CD14-positive monocyte (primary cell): ENCODE data around the gene TAF10. TPM values are rescaled to one million over a fixed set of nuclear protein-coding genes. Genes with fewer than 3 reads are reported as not detected.

Experiments
- DNase-seq, 3 donors: peaks; one replicate each; pipeline ENCODE4 v3.0.0-alpha.2; 2011 to 2022
- H2AFZ ChIP-seq: 2 replicates; pipeline ENCODE4 v1.6.0; 2012; ENCODE audit warnings: mild to moderate bottlenecking, low read depth, low read length, inconsistent platforms; ENCODE audit not compliant: insufficient read depth, poor library complexity, severe bottlenecking
- H3K27ac ChIP-seq, 2 donors: 1 replicate in 1 of 2; 2 replicates in 1 of 2; pipeline ENCODE4 v1.5.1; 2012 to 2013; ENCODE audit warnings: low read length in 2 of 2, control low read depth in 1 of 2, inconsistent platforms in 1 of 2, low read depth in 1 of 2, mild to moderate bottlenecking in 1 of 2
- H3K27me3 ChIP-seq, 2 donors: one replicate each; pipeline versions ENCODE4 v1.6.0 to v1.6.1; 2011 to 2013; ENCODE audit warnings: low read length in 2 of 2; ENCODE audit not compliant: control insufficient read depth in 2 of 2, insufficient read depth in 2 of 2
- H3K36me3 ChIP-seq, 2 donors: replicated peaks in 1 of 2; 1 replicate in 1 of 2; 2 replicates in 1 of 2; pipeline versions ENCODE4 v1.5.1 to v1.6.1; 2012 to 2013; ENCODE audit warnings: low read length in 2 of 2, control low read depth in 1 of 2, inconsistent platforms in 1 of 2, mild to moderate bottlenecking in 1 of 2; ENCODE audit not compliant: insufficient read depth in 2 of 2, control insufficient read depth in 1 of 2
- H3K4me1 ChIP-seq, 2 donors: 1 replicate in 1 of 2; 2 replicates in 1 of 2; pipeline versions ENCODE4 v1.5.1 to v1.6.1; 2012 to 2013; ENCODE audit warnings: low read length in 2 of 2, control low read depth in 1 of 2, inconsistent platforms in 1 of 2, mild to moderate bottlenecking in 1 of 2, moderate library complexity in 1 of 2; ENCODE audit not compliant: insufficient read depth in 2 of 2, control insufficient read depth in 1 of 2
- H3K4me2 ChIP-seq: replicated peaks from 2 replicates; pipeline ENCODE3; 2012; ENCODE audit warnings: low read length, moderate library complexity, mild to moderate bottlenecking; ENCODE audit not compliant: poor library complexity, severe bottlenecking; ENCODE audit errors: extremely low read depth
- H3K4me3 ChIP-seq, 3 experiments: fragments of 200-600 bp in 1 of 3; sonication (generic) in 1 of 3; replicated peaks in 1 of 3; 1 replicate in 2 of 3; 2 replicates in 1 of 3; pipeline ENCODE4 v1.5.1; 2011 to 2013; ENCODE audit warnings: low read length in 3 of 3, mild to moderate bottlenecking in 3 of 3, control low read depth in 2 of 3, low read depth in 2 of 3, inconsistent platforms in 1 of 3, moderate library complexity in 1 of 3
- H3K79me2 ChIP-seq: 2 replicates; pipeline ENCODE4 v1.6.0; 2012; ENCODE audit warnings: mild to moderate bottlenecking, control low read depth, inconsistent platforms, low read length, moderate library complexity; ENCODE audit not compliant: insufficient read depth
- H3K9ac ChIP-seq: 2 replicates; pipeline ENCODE4 v1.6.0; 2017; ENCODE audit warnings: low read length, mild to moderate bottlenecking; ENCODE audit not compliant: insufficient read depth, poor library complexity, severe bottlenecking
- H3K9me3 ChIP-seq, 2 donors: replicated peaks in 1 of 2; 1 replicate in 1 of 2; 2 replicates in 1 of 2; pipeline versions ENCODE4 v1.5.1 to v1.6.1; 2012 to 2013; ENCODE audit warnings: low read length in 2 of 2, control low read depth in 1 of 2; ENCODE audit not compliant: control insufficient read depth in 1 of 2, insufficient read depth in 1 of 2
- H4K20me1 ChIP-seq: 2 replicates; pipeline ENCODE4 v1.6.0; 2012; ENCODE audit warnings: mild to moderate bottlenecking, low read length, control low read depth, moderate library complexity; ENCODE audit not compliant: insufficient read depth
- H3K27ac Mint-ChIP-seq, 7 donors: one replicate each; pipeline ENCODE4 v1.8.0; 2020; ENCODE audit warnings: mild to moderate bottlenecking in 7 of 7, mixed read lengths in 7 of 7, moderate library complexity in 6 of 7, inconsistent platforms in 2 of 7
- H3K27me3 Mint-ChIP-seq, 3 donors: one replicate each; pipeline ENCODE4 v1.8.0; 2021 to 2022; ENCODE audit warnings: low read depth in 3 of 3, mild to moderate bottlenecking in 3 of 3, mixed read lengths in 3 of 3, moderate library complexity in 3 of 3, inconsistent platforms in 1 of 3
- H3K36me3 Mint-ChIP-seq, 2 donors: one replicate each; pipeline ENCODE4 v1.8.0; 2020; ENCODE audit warnings: mixed read lengths in 2 of 2, inconsistent platforms in 1 of 2, mild to moderate bottlenecking in 1 of 2
- H3K4me1 Mint-ChIP-seq: one replicate; pipeline ENCODE4 v1.8.0; 2020; ENCODE audit warnings: mild to moderate bottlenecking, mixed read lengths
- H3K4me3 Mint-ChIP-seq, 2 donors: one replicate each; pipeline ENCODE4 v1.8.0; 2020; ENCODE audit warnings: mild to moderate bottlenecking in 2 of 2, mixed read lengths in 2 of 2, moderate library complexity in 1 of 2
- H3K9me3 Mint-ChIP-seq, 7 donors: one replicate each; pipeline ENCODE4 v1.8.0; 2020 to 2022; ENCODE audit warnings: mixed read lengths in 7 of 7, mild to moderate bottlenecking in 6 of 7, moderate library complexity in 6 of 7, inconsistent platforms in 2 of 7
- WGBS: methylation state at CpG from one replicate; pipeline ENCODE4 v1.1.5; 2013; ENCODE audit warnings: missing lambda C conversion rate; ENCODE audit not compliant: insufficient coverage; 5-methylcytosine and 5-hydroxymethylcytosine counted together
- intact Hi-C, 2 donors: fragments of 100-400 bp; cut with micrococcal nuclease; formaldehyde crosslinking; loops; one replicate each; pipeline versions ENCODE4 v1.15.0 to v1.15.1; 2023
- polyA plus RNA-seq, 3 donors: library from polyadenylated mRNA; depleted of rRNA in 1 of 3; unstranded in 2 of 3; stranded (reverse) in 1 of 3; fragments of 300-500 nt in 2 of 3; fragments of >200 nt in 1 of 3; fragmentation: Illumina TruSeq in 2 of 3; gene quantifications; 1 replicate in 2 of 3; 2 replicates in 1 of 3; pipeline ENCODE4 v1.2.3, GENCODE V29; 2012 to 2021
- TF ChIP-seq, protein P1 (sequence below): fragments of 200-600 bp; IDR thresholded peaks from one replicate; pipeline ENCODE4 v1.8.0; 2022; ENCODE audit warnings: antibody characterized with exemption, mild to moderate bottlenecking

TAF10 gene
- polyA plus RNA-seq, 3 donors = 137 to 233 (median 232) TPM

DNA sequence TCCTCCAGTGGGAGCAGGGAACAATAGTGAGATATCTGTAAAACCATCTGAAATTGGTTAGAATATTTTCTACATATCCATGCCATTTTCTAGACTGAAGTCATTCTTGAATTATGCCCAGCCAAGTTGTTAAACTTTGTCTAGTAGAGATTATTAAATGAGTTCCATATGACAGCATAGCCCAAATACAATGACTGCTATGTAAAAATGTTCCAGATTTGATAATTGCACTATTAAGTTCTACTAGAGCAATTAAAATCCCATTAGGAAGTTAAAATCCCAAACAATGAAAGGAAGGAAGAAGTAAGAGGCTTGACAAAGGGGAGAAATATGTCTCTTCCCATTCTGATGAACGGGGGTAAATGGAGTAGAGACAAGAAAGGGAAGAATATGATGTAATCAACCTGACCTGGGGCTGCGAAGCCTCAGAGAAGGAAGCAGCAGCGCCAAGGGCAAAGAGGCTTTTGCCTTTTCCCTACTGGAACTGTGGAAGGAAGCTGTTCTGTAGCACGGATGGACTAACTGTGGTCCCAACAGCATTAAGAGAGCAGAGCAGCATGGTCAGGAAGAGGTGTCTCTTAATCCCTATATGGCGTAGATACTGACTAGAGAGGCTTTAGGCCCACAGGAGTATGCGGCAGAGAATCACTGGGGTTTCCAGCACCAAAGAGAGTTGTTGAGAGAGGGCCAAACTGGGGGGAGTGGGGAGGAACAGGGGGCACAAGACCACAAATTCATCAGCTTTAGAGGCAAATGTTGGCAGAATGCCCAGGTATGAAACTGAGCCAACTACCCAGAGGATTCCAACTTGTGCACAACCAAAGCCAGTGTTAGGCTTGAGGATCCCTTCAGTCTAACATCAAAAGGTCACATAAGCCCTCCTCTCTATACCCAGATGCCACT lies 35.3 kb downstream of the TAF10 start:
- Histone ChIP-seq H3K9ac (no peak overlapping the region), H3K27ac (no peak overlapping the region), H3K9me3 (no peaks in the 10 kb centered on the region), H3K4me2 (no peak overlapping the region), H3K4me1 (peaks cover 2 to 5% of the 10 kb centered on the region in 2 donors), H3K36me3 (peaks cover 0 to 8% of the 10 kb centered on the region in 2 donors), H3K27me3 (no peaks in the 10 kb centered on the region), H3K4me3 (no peak overlapping the region), H3K79me2 (no peaks in the 10 kb centered on the region), H2AFZ (no peak overlapping the region), H4K20me1 (no peaks in the 10 kb centered on the region)
- Mint-ChIP-seq H3K4me1 (peaks cover 8% of the 10 kb centered on the region), H3K27ac (no peak overlapping the region), H3K9me3 (peaks cover 0 to 5% (median 1%) of the 10 kb centered on the region in 7 donors), H3K4me3 (no peak overlapping the region), H3K36me3 (peaks cover 21 to 39% of the 10 kb centered on the region in 2 donors), H3K27me3 (peaks cover 0 to 5% (median 5%) of the 10 kb centered on the region in 3 donors)
- DNase-seq = no peak
- intact Hi-C loops = no loop called here
- TF ChIP-seq, protein P1, sequence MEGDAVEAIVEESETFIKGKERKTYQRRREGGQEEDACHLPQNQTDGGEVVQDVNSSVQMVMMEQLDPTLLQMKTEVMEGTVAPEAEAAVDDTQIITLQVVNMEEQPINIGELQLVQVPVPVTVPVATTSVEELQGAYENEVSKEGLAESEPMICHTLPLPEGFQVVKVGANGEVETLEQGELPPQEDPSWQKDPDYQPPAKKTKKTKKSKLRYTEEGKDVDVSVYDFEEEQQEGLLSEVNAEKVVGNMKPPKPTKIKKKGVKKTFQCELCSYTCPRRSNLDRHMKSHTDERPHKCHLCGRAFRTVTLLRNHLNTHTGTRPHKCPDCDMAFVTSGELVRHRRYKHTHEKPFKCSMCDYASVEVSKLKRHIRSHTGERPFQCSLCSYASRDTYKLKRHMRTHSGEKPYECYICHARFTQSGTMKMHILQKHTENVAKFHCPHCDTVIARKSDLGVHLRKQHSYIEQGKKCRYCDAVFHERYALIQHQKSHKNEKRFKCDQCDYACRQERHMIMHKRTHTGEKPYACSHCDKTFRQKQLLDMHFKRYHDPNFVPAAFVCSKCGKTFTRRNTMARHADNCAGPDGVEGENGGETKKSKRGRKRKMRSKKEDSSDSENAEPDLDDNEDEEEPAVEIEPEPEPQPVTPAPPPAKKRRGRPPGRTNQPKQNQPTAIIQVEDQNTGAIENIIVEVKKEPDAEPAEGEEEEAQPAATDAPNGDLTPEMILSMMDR = no peak
- WGBS = 11% methylated on average over 3 of the region's 6 CpGs

DNA sequence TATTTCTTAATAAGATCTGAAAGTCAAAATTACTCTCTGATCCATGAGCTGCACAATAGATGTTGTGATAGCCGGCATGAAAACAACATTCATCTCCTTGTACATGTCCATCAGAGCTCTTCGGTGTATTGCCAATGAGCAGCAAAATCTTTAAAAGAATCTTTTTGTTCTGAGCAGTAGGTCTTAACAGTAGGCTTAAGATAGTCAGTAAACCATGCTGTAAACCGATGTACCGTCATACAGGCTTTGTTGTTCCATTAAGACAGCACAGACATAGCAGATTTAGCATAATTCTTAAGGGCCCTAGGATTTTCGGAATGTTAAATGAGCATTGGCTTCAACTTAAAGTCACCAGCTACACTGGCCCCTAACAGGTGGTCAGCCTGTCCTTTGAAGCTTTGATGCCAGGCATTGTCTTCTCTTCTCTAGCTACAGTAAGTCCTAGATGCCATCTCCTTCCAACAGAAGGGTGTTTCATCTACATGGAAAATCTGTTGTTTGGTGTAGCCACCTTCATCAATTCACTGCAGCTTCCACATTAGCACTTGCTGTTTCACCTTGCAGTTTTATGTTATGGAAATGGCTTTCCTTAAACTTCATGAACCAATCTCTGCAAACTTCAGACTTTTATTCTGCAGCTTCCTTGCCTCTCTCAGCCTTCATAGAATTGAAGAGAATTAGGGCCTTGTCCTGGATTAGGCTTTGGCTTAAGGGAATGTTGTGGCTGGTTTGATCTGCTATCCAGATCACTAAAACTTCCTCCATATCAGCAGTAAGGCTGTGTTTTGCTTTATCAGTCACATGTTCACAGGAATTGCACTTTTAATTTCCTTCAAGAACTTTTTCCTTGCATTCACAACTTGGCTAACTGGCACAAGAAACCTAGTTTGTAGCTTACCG lies 37.0 kb downstream of the TAF10 start:
- no peak overlapping the region for H3K27ac Mint-ChIP-seq
- peaks cover 0 to 4% of the 10 kb centered on the region in 2 donors for H3K27me3 ChIP-seq
- no peak overlapping the region for H2AFZ ChIP-seq
- H3K79me2 ChIP-seq = no peaks in the 10 kb centered on the region
- no peaks in the 10 kb centered on the region for H4K20me1 ChIP-seq
- H3K27ac ChIP-seq = no peak overlapping the region
- H3K4me2 ChIP-seq = no peak overlapping the region
- H3K27me3 Mint-ChIP-seq = peaks cover 0 to 13% (median 10%) of the 10 kb centered on the region in 3 donors
- no peak overlapping the region for H3K4me3 Mint-ChIP-seq
- peaks cover 0 to 14% (median 7%) of the 10 kb centered on the region in 7 donors for H3K9me3 Mint-ChIP-seq
- no peak overlapping the region for H3K9ac ChIP-seq
- no peak for DNase-seq
- peaks cover 0 to 9% of the 10 kb centered on the region in 2 donors for H3K9me3 ChIP-seq
- WGBS = 93% methylated on average over 3 of the region's 6 CpGs
- peaks cover 10% of the 10 kb centered on the region for H3K4me1 Mint-ChIP-seq
- intact Hi-C loops = no loop called here
- H3K4me1 ChIP-seq = peaks cover 2 to 5% of the 10 kb centered on the region in 2 donors
- H3K36me3 ChIP-seq = peaks cover 0 to 4% of the 10 kb centered on the region in 2 donors
- H3K4me3 ChIP-seq = no peak overlapping the region
- peaks cover 14 to 37% of the 10 kb centered on the region in 2 donors for H3K36me3 Mint-ChIP-seq
- TF ChIP-seq, protein P1 = no peak
